GM18517 (cell line): ENCODE measurements around the gene LRBA.

ENCODE experiments used
- ATAC-seq: cut with Tn5 transposase; IDR thresholded peaks from one replicate; pipeline ENCODE4 v1.9.1; 2021; ENCODE audit warnings: mild to moderate bottlenecking, moderate library complexity; ENCODE audit not compliant: unreplicated experiment

Gene LRBA

DNA sequence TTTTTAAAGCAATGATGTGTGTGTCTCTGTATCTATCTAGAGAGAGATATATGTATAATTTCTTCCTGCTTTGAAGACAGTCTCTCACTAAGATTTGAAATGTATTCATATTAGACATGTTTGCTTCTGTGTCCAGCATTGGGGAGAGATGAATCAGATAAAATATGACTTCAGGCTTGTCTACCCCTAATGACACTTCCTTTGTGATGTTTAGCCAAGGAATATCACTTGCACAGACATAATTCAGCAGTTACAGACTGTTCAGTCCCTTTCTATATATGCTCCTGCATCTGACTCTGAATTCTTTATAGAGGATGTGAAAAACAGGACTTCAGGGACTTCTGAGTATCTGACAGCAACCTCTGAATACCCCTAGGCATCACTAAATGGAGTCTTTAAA is 778.5 kb downstream of the LRBA start:
- no peak for ATAC-seq

DNA sequence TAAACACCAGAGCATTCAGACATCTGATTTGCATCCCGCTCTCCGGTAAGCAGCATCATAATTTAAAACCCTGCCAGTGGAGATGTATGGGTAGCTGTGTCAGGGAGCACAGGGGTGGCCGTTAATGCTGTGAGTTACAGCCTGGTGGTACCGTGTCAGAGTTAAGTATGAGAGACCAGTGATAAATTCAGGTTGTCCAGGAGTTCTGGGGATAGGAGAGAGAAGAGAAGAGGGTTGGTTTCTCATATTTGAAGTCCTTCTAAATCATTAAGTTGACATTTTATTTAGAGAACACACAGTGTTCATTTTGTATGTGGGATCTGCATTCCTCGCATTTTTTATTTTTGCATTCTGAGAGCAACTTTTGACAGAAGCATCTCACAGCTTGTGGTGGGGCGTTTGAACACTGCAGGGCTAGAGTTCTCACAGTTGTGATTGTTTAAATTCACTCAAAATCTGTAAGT is 779.2 kb downstream of the LRBA start:
- ATAC-seq, result no peak

DNA sequence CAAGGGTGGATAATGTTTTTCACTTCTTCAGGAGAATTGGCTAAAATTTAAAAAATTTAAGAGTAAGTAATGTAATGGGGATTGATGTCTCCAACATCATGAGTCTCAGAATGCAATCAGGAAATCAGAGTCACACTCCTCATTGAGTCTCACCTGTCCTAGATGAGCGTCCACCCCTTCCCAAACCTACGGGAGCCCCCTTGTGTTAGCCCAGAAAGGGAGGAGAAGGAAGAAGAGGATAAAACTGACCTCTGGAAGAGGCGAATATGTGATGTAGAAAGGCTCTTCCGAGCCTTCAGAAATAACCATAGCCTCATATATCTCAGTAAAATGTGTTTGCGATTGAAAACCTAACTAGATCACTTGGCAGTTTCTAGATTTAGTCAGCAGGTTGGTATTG is 779.8 kb downstream of the LRBA start:
- ATAC-seq, result no peak

DNA sequence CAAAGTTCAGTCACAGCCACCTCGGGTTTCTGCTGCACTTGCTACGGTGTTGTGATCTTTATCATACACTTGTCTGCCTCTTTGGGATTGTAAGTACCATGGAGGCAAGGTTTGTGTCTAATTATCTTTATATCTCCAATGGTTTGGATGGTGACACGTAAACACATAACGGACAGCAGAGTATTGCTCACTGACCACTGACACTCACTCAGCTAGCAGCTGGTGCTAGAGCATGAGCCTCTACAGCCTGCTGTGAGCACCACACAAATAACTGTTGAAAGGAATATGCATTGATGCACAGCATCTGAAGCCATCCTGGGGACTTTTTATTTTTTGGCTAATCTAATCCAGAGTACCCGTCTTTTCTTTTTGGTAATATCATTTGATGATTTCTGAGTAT is 780.8 kb downstream of the LRBA start:
- no peak for ATAC-seq

DNA sequence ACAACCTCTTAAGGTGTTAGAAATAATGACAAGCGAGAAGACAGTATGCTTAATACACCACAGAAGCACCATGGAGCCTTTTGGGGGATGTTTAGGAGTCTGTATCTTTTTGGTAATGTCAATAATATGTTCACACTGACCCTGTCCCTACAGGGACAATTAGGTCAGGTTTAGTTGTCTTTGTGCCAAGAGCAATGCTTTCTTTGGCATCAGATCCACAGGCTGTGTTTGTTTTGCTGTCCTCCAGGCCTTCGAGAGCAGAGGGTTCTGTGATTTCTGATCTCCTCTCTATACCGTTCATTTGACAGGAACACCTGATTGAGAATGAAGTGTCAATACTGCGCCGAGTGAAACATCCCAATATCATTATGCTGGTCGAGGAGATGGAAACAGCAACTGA is 783.1 kb downstream of the LRBA start:
- ATAC-seq, result no peak

DNA sequence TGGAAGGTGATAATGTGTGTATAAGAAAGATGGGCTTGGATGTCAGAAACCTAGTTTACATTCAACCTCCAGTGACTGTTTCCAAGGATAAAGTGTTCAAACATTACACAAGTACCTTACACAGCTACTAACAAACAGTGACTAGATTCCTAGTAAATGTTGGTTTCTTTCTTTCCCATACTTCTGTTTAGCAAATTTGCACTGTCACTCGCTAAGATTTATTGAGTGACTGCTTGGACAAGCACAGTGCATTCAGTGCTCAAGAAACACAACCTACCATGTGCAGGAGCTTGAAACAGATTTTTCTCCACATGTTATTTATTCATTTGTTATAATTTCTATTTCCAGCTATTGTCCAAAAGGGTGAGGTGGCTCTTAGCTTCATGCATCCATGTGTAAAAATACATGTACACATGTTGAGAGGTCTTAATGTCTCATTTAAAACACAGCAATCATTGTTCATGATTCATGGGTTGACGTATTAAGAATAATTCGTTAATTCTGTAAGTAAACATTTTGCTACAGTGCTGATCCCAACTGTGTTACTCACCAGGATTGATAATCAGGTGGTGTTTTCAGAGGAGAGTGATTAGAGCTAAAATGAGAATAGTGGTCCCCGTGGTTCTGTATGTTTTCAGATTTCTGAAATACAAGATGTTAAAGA is 783.8 kb downstream of the LRBA start:
- ATAC-seq, result no peak

DNA sequence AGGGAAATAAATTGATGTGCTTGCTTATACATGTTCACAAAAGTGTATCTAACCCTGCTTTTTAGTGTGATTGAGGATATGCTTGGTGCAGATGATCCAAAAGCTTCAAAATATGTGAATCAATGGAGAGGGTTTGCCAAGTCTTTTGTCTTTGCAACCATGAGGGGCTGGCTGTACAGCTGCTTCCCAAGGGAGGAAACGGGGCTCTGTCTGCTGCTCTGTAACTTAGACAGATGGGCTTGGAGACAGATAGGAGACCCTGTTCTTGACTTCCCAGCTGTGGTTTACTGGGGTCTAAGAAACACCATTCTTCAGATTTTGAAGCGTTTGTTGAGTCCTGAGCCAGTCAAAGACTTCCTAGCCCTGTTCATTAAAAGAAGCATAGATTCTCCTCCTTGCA is 784.5 kb downstream of the LRBA start:
- no peak for ATAC-seq

DNA sequence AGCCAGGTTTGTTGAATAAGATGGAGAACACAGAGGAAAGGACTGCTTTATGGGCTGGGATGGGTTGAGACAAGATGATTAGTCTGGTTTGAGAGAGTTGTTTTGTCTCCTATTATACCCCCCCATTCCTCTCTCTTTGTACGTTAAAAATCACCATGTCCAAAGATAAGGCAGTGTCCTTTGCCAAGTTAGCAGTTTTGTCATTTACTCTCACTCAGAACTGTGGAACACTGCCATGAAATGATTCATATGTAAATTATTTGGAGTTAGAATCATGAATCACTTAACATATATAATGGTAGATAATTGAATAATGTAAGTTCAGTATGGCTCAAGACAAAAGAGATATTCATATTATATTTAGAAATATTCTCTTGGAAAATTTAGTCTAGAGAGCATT is 785.6 kb downstream of the LRBA start:
- ATAC-seq, result no peak

DNA sequence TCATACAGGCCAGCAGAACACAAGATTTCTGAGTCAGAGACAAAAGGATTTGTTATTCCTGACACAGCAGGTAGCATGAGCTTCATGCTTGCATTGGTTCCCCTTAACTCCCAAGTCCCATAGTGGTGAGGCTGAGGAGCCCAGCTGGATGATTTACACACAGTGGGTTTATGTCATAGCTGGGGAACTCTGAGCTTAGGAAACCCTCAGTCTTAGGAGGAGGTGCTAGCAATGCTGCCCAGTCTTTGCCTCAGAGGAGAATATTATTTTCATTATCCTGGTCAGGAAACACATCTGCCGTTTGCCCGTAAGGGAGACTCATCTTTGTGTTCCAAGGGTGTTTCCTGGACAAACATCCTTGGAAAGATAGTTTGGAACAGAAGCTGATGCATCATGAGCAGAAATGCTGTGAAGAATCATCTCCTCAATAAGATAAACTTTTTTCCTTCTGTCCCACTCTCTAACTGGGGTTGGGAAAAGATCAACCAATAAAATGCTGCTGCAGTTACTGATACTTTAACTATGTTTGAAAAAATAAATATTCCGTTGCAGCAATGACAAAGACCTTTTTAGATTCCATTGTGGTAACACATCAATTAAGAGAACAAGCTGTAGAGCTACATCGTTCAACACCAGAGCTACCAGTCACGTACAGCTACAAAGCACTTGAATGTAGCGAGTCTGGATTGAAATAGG is 790.0 kb downstream of the LRBA start:
- no peak for ATAC-seq

DNA sequence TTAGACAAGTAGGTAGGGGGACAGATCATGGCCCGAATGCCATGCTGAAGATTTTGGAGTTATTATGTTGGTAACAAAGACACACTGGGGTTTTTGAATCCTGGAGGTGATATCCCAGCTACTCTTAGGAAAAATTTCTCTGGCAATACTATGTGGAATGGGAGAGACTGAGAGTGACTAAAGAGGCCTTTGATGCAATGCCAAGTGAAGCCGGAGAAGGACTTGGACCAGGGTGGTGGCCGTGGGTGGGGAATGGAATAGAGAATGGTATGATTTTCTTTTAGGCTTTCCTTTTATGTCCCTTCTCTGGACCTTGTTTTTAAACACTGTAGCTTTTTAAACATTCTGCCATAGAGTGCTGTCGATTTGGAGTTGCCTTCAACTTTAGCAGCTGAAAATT is 795.2 kb downstream of the LRBA start:
- ATAC-seq, result no peak

DNA sequence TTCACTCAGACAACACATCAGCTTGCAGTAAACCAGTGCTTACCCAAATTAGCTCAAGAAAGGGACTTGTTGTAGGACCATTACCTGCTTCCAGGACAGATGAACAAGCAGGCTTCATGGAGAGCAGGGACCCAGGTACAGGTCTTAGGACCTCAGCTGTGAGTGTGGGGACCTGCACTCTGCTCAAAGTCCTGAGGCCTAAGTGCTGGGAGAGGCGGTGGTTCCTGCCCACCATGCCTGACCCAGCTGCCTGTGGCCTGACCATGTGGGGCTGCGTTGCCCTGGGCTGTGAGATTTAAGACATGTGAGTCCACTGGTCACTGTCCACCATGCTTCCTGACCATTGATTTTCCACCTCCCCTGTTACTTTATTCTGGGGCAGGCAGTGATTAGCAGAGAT is 796.6 kb downstream of the LRBA start:
- ATAC-seq, result no peak

DNA sequence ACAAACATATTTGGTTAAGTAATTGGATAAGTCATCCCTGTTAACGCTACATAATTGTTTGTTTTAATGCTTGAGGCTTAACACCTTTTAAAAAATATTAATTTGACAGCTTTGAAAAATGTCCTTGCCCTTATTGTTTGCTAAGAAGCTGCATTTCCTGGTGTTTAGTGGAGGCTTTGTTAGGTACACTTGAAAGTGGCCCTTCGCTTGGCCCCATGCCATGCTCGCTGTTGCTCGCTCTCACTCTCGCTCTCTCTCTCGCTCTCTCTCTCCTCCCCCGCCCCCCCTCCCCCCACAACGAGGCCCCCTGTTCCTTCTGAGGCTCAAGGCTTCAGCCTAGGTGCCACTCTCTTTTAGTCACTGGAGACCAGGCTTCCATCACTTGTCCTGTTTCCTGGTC is 797.3 kb downstream of the LRBA start:
- no peak for ATAC-seq

DNA sequence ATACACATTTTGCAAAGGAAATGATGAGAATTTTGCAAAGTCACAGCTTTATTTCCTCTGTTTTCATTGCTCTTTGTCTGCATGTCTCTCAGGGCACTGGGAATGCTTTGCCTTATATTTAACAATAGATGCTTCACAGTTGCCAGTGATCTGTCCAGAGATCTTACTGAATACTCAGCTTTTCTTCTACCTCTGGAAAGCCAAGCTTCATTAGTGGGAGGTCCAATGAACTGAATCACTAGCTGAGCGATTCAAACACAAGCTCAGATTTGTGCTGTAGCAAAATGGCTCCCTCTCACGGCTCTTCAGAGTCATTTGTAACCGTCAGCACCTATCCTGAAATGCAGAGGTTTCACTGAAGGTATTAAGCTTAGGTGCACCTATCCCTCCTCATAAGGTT is 797.9 kb downstream of the LRBA start:
- ATAC-seq, result no peak

DNA sequence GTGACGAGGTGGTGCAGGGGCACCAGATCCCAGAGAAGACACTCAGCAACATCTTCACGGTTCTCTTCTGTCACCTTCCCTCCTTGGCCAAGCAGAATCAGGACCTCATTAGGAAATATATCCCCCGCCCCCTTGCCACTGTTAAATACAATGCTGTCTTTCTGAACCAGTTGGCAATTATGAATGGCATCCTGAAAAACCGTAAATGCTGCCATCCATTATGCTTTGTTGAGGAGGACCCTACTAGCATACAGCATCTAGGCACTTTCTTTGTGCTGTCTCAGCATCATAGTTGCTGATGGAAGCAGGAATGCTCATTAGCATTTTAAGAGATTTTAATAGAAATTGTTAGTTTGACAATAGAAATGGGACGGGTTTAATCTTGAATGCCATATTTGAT is 798.4 kb downstream of the LRBA start:
- ATAC-seq, result no peak

DNA sequence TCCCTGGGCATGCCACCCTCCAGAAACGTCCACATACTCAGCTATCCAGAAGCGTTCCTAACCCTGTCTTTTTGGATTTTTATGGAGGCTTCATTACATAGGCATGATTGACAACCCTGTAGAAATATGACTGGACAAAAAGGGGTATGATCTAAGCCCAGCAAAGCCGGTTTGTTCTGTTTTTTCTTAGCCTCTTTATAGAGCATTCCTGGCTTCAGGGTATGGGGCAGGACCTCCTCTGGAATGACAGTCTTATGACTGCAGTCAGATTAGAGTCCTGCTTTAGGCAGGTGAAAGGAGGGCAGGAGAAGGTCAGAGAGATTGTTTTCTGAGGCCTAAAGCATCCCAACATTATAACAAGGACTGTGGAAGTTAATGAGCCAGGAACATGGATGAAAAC is 799.5 kb downstream of the LRBA start:
- no peak for ATAC-seq
